ENCODE results near the gene ZNF227.

ZNF227 gene

DNA sequence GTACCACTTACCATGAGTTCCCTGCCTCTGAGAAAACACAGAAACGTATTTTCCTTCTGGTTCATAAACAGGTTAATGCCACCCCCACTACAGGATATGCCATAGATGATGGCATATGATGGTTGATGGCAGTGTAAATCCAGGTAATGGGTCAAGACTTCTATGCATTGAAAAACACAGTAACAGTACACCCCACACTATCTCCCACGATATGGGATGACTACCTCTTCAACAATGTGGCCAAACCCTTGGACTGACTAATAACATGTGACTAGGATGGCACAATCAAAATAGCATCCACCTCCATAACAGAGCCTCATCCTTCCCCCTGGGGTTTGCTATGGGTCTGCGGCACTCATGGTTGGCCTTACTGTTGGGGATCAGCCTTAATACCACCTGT lies 70.5 kb downstream of the ZNF227 start:
- Histone ChIP-seq H3K9ac (ENCODE audit: low read length) (no peak overlapping the region), H3F3A (ENCODE audit: insufficient read depth, low read length) (no peaks in the 10 kb centered on the region), H3K27me3 (ENCODE audit: insufficient read depth, low read length) (no peaks in the 10 kb centered on the region), H2AFZ (ENCODE audit: low read length) (no peak overlapping the region), H3K9me2 (ENCODE audit: low read depth, low read length) (no peaks in the 10 kb centered on the region), H3K4me2 (ENCODE audit: low read length) (no peak overlapping the region), H3K36me3 (ENCODE audit: insufficient read depth, low read length) (peaks cover 2% of the 10 kb centered on the region), H3K4me1 (ENCODE audit: insufficient read depth, low read length, severe bottlenecking) (no peaks in the 10 kb centered on the region), H3K4me3 (ENCODE audit: low read depth, low read length, poor library complexity, severe bottlenecking) (no peak overlapping the region), H3K27ac (ENCODE audit: low read depth, low read length, poor library complexity, severe bottlenecking) (no peak overlapping the region), H4K20me1 (ENCODE audit: insufficient read depth, low read length) (no peaks in the 10 kb centered on the region), H3K9me3 (ENCODE audit: low read length) (peaks cover 3% of the 10 kb centered on the region; the same call in 1 of the 2 replicates), H3K79me2 (ENCODE audit: insufficient read depth, low read length) (no peaks in the 10 kb centered on the region)
- no peak for TF ChIP-seq CTCF (IDR thresholded peaks at IDR 0.05; ENCODE audit: low read length)
- no peak for TF ChIP-seq EZH2 (IDR thresholded peaks at IDR 0.05; ENCODE audit: borderline replicate concordance, low read length)

- Histone ChIP-seq H3K9ac (ENCODE audit: low read length) (no peak overlapping the region), H3K4me3 (ENCODE audit: low read depth, low read length, poor library complexity, severe bottlenecking) (no peak overlapping the region), H3K9me2 (ENCODE audit: low read depth, low read length) (no peaks in the 10 kb centered on the region), H3K4me2 (ENCODE audit: low read length) (no peak overlapping the region), H3F3A (ENCODE audit: insufficient read depth, low read length) (no peaks in the 10 kb centered on the region), H3K9me3 (ENCODE audit: low read length) (0 out of 2 replicates have a peak, but pooled peaks cover 2% of the 10 kb centered on the region), H2AFZ (ENCODE audit: low read length) (no peak overlapping the region), H3K79me2 (ENCODE audit: insufficient read depth, low read length) (no peaks in the 10 kb centered on the region), H3K27me3 (ENCODE audit: insufficient read depth, low read length) (no peaks in the 10 kb centered on the region), H3K4me1 (ENCODE audit: insufficient read depth, low read length, severe bottlenecking) (no peaks in the 10 kb centered on the region), H3K36me3 (ENCODE audit: insufficient read depth, low read length) (peaks cover 22% of the 10 kb centered on the region), H4K20me1 (ENCODE audit: insufficient read depth, low read length) (no peaks in the 10 kb centered on the region), H3K27ac (ENCODE audit: low read depth, low read length, poor library complexity, severe bottlenecking) (no peak overlapping the region)
- TF ChIP-seq CTCF (IDR thresholded peaks at IDR 0.05; ENCODE audit: low read length) (no peak), EZH2 (IDR thresholded peaks at IDR 0.05; ENCODE audit: borderline replicate concordance, low read length) (no peak)
Observed at GRCh38 chr19:44284968-44285367, 72.6 kb downstream of the ZNF227 start.
